Measurements from ENCODE around the gene RABAC1.

The RABAC1 gene

DNA sequence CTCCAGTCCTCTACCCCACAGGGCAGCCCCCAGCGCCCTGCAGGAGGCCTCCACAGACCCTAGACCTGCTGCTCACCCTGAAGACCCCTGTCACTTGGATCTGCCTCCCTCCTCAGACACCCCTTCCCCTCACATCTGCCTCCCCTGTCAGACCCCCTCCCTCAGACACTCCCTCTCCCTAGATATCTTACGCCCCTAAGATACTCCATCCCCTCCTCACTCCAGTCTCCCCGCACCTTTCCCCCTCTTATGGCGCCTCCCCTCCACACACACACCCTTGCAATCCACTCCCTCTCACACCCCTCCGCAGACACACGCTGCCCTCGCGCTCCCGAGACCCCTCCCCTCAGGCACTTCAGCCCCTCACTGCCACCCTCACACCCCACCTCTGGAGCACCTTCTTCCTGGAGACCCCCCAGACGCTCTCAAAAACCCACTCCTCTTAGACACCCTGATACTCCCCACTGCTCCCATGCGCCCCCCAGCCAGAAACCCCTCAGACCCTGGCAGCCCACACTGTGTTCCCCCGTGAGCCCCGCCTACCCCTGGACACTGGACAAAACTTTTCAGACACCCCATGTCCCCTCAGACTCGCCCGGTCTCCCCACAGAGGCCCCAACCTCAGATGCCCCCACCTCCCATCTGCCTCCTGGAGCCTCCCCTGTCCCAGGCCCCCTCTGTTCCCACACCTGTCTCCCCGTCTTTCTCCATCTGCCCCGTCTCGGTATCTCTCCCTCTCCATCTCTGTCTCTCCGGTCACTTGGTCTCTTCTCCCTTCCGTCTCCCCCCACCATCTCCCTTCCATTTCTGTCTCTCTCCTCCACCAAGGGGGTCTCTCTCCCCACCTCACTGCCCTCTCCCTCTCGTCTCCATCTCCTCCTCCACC, 45.3 kb downstream of the RABAC1 start:
- DNase-seq, result no peak

DNA sequence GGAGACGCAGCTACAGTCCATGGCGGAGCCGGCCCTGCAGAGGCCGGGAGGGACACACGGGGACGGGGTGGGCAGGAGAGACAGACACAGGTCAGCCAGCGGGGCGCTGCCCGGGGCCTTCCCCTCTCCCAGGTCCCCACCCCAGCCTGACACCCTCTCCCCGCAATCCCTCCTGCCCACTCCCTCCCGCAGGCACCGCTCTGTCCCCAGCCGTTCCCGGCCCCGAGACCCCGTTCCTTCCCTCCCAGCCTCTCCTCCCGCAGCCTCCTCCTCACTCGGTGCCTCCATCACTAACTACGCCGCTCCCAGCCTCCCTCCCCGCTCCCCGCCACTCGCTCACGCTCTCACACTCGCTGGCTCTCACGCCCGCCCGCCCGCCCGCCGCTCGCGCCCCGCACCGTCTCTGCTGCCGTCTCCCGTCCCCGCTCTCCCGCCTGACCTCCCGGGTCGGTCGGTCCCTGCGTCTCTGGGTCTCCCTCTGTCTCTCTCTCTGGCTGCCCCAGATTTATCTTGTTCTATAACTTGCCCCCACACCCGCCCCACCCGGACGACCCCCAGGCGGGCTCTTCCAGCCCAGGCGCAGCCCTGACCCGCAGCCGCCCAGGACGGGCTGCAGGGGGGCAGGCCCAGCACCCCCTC, 46.1 kb downstream of the RABAC1 start:
- DNase-seq, result no peak

DNA sequence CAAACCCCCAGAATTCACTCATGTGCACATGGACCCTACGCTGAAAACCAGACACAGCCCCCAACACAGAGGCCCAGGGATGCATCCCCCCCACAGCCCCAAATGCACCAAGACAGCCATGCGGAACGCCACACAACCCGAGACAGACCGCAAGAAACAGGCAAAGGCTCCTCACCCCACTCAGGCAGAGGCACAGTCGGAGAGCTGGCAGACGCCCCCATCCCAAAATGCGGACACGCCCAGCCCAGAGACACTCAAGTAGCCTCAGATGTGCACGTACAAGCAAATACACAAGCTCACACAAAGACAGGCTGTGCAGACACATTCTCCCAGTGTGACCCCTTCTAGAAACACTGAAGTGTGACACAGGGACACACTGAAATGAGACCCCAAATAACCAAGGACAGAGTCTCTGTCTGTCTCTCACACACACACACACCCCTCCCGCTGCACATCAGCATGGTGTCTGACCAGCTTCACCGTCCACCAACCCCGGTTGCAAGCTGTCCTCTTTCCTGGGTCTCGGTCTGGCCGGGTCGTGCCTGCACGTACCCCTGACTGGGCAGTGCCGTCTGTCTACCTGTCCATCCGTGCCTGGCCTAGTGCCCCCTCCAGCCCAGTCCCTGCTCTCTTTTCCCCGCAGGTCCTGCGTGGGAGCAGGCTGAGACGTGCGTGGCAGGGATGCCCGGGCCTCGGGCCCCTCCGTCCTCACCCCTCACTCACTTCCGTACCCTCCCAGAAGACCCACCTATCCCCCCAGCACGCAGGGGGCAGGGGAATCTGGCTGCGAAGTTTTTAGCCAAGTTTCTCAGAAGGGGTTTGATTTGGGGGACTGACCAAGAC, 47.0 kb downstream of the RABAC1 start:
- no peak for DNase-seq

DNA sequence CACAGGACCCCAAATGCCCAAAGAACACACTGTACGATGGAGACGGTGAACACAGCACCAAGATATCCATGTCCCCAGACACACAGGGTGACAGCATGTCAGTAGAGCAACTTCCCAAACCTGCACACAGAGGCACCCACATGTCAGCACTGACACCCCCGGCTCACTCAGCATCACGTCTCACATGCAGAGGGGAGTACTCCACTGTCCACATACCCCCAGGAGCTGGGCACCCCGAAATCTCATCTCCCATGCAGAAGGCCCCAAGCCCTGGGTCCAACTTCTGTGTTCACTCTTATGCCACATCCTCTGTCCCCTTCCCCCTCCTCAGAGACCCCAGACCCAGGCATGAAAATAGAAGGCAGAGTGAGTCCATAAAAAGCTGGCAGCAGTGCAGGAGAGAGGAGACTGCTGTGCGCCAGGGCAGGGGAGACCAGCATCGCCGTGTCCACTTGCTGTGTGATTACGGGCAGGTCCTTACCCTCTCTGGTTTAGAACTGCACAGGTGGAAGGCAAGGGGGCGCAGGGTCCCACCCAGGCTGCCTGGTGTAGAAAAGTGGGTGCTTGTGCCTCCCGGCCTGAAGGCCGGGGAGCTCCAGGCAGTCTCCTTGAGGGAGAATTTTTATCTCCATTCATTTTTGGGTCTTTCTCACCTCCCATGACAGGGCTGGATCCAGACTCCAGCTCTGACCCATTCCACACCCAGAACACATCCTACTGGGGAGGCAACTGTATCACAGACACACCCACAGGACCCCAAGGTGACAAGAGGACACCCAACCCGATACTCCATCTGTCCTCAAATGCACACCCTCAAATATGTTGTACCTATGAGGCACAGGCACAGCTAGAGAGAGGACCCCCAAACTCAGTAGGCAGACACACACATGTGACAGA, 47.9 kb downstream of the RABAC1 start:
- no peak for DNase-seq

DNA sequence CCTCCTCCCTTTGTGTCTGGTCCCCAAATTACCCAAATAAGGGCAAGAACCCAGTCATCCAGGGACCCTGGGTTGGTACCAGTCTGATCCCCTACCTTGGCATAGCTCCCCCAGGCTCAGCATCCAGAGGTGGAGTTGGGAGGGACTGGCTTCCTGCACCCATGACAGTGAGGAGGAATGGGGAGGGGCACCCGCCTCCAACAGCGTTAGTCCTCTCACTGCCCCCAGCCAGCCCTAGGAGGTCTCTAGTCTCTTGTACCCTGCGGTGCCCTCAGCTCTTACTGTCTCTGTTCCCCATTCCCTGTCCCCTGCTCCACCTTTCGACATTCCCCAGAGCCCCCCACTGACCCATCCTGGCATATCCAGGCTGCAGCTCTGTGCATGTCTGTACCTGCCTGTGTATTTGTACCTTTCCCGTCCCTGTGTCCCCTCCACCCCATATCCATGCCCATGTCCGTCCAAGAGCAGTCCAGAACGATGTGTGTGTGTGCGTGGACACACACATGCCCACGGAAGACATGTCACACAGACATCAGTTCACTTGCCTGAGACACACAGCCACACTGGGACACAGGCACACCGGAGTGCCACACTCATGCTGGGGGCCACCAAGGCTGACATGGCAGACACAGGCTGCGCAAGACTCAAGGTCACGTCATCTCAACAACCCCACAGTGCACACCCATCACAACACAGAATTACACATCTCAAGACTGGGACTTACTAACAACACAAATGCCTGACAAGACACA, 48.7 kb downstream of the RABAC1 start:
- no peak for DNase-seq

DNA sequence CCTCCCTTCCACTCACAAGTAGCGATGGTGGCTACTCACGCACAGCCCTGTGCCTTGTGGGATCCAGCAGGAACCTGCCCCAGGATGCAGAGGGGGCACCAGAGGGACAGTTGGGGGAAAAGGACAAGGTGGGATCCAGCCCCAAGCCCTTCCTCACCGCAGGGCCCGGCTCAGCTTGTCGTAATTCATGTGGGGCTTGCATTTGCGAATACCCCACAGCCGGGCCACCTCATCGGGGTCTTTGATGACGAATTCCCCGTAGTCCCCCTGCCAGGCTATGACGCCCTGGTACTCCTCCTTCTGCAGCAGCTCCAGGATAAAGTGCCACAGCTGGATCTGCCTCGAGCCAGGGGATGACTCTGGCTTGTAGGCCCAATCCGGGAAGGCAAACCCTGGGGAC, 49.4 kb downstream of the RABAC1 start:
- no peak for DNase-seq

DNA sequence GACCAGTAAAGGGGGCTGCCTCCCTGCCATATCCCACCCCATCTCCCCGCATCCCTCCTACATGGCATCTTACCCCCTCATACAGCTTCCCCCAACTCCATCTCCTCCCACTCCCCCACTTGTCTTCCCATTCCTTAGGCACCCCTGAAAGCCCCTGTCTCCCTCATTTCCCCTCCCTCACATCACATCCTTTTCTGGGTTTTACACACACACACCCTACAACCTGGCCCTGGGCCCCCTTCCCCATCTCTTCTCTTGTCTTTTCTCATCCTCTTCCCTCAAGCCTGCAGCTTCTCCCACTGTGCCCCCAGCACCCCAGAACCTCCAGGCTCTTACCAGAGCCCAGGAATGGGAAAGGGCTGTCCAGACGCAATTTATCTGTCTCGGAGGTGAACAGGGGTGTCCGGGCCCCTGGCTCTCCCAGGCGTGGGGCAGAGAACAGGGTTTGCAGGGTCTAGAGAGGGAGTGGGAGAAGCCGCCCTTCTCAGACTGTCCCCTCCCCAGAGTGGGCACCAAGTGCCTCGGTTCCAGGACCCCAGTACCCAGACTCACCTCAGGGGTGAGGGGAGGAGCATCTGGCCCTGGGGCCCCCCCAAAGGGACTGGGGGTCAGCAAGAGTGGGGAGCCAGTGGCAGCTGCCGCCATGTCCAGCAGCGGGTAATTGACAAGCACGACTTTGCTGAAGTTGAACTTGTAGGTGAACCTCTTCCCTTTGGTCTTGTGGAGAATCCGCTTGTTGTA, 50.2 kb downstream of the RABAC1 start:
- DNase-seq, result no peak

DNA sequence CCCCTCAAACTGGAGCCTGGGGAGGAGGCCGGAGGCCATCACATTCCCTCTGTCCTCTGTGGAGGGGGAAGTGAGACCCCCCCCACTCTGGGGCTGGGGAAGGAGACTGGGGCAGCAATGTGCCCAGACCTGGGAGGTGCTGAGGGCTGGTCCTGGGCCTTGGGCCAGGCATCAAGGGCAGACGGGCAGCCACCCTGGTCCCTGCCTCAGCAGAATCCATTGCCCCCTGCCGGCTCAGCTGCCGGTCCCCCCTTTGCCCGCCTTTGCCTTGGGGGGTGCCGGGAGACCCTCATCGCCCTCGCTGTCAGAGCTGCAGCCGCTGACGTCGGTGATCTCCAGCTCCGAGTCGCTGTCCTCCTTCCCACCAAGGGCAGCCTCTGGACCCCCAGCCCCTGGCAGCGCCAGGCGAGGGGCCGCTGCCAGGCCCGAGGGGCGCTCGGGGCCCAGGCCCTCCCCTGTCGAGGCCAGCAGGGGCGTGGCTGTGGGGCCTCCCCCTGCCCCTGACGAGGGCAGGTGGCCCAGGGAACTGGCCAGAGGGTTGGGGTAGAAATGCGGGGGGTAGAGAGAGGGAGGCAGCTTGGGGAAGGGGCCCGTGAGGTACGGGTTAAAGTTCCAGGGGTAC, 51.0 kb downstream of the RABAC1 start:
- DNase-seq, result no peak

DNA sequence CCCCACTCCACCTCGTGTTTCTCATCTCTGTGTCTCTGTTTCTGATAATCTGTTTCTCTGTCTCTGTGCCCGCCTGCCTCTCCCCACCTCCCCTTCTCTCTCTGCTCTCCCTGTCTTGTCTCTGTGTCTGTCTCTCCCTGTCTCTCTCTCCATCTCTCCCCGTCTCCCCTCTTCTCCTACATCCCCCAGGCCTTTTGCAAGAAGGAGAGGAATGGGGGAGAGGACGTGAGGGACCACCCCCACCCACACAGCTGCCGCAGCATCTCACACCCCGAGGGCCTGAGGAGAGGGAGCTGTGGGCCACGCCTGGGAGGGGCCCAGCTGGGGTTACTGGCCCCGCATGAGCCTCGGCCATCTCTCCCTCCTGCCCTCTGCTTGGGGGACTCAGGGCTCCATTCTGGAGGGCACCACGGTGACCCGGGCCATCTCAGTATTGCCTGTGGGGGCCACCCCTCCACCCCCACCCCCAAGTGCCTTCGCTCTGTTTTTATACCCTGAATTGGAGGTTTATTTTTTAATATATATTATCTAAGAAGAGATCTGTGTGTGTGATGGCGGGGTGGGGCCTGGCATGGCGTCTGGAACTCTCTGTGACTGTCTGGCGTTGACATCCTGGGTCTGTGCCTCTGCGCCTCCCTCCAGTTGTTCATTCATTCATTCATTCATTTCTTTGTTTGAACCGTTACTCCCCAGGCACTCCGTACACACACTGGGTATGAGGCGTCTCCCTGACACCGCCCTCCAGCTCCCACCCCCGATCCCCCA, 52.0 kb downstream of the RABAC1 start:
- no peak for DNase-seq

Measured in NCI-H526 treated with DMSO at 0.1 percent for 48 hours (cell line).